WI38 (cell line): Measurements from ENCODE around the gene GSTM2.
A peak's percentile ranks its signal among the peaks of the same experiment; 100 is the strongest.

Experiments used
- H3K4me3 ChIP-seq: 2 replicates; pipeline ENCODE4 v1.5.1; 2011; ENCODE audit warnings: low read depth, mild to moderate bottlenecking, control low read depth, low read length
- TF ChIP-seq, protein P1 (sequence below): IDR thresholded peaks from 2 replicates; pipeline ENCODE4 v1.5.1; 2012; ENCODE audit warnings: low read depth, mild to moderate bottlenecking, control low read depth, low read length

GSTM2 gene

DNA sequence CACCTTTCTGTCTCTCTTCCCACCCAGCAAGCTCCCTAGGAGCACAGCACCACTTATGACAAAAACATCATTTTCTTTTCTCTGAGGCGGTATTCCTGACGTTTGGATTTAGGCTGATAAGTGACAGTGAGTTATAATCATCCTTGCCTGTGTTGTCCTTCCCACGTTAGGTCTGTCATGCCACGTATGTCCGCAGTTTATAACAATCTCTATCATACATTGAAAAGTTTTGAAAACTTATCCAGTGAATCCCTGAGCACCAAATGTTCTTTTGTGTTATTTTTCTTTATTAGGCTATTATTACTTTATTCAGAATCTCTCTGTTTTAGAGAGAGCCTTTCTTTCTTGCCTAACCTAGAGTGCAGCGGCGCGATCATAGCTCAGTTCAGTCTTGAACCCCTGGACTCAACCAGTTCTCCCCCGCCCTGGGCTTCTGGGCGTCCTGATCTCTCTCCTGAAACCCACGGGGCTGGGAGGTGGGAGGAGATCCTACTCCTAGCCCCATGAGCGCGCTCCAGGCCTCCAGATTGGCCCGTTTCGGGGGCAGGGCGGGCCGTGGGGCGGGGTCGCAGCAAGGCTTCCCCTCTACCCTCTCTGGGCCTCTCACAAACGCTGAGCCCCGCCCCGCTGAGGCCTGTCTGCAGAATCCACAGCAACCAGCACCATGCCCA, at the start of gene GSTM2:
Gene GSTM2, plus strand, starts transcription at position 606 of the 671 bp plus-strand sequence. Its CDS starts 59 bp downstream, at position 665.
- H3K4me3 ChIP-seq = peak within 1 kb of the TSS; percentile 62
- TF ChIP-seq, protein P1, sequence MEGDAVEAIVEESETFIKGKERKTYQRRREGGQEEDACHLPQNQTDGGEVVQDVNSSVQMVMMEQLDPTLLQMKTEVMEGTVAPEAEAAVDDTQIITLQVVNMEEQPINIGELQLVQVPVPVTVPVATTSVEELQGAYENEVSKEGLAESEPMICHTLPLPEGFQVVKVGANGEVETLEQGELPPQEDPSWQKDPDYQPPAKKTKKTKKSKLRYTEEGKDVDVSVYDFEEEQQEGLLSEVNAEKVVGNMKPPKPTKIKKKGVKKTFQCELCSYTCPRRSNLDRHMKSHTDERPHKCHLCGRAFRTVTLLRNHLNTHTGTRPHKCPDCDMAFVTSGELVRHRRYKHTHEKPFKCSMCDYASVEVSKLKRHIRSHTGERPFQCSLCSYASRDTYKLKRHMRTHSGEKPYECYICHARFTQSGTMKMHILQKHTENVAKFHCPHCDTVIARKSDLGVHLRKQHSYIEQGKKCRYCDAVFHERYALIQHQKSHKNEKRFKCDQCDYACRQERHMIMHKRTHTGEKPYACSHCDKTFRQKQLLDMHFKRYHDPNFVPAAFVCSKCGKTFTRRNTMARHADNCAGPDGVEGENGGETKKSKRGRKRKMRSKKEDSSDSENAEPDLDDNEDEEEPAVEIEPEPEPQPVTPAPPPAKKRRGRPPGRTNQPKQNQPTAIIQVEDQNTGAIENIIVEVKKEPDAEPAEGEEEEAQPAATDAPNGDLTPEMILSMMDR = no peak

DNA sequence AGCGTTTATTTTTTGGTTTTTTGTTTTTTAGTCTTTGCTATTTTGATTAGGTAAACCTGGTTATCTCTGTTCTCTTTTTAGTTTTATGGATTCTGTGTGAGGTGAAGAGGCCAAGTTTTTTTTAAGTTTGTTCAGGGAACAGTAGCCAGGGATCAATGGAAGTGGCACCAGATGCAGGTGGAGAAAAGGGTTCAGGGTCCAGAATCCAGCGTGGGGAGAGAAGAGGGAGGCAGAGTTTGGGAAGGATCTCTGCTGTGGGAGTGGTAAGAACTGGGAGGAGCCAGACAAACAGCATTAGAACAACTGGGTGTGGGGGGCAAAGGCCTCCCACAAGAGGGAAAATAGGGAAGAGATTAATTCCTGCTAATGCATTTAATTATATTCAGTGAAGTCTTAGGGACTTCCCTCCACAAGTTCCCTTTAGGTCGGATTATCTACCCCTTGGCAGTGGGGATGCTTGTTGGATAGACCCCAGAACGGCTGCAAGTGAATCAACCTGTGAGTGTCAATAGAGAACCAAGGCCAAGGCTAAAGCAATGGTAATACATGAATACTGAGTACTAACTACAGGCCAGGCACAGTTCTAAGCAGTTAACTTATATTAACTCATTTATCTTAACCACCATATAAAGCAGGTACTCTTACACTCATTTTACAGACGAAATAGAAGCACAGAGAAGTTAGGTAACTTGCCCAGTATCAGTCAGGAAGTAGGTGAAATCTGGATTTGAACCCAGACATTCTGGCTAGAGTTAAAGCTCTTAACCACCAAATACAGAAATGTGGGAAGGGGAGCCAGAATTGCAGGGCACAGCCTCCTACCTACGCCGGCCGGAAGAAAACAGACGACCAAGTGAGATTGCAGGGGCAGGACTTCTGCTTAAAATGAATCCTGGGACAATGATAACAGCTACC, 48.9 kb upstream of the GSTM2 start:
- TF ChIP-seq, protein P1 = no peak
- H3K4me3 ChIP-seq = peak overlapping the region; percentile 89

DNA sequence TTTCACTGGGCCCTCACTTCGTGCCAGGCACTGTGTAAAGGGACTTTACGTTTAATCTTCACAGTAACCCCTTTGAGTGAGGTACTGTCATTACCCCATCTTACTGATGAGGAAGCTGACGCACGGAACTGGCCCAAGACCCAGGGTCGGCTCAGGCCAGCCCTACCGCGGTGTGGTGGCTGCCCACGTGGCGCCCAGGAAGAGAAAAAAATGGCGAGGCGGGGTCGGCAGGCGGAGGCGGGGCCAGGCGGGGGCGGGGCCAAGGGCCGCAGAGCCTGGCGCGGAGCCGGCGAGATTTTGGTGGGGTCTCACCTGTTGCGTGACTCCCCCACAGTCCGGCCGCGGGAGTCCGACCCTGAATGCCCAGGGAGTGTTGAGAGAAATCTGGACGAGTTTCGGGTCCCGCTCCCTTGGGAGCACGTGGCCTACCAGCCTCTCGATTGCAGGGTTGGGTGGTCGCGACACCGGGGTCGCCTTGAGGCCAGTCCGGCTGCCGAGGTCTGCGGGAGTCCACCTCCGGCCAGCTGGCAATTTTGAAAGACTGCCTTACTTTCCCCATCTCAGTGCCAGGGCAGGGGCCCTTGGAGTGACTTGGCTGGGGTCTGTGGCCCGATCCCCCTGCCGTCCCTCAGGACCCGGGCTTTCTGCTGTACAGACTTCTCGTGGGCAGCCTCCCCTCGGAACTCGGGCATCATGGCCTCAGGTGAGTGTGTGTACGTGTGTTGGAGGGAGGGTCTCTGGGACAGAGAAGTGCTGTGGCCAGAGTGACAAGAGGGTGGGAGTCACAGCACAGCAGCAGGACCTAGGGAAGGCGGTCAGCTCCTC, 48.1 kb upstream of the GSTM2 start, which contains the start of the genes AMPD2 and GNAT2:
Gene AMPD2, plus strand, starts transcription at position 262 of the 825 bp plus-strand sequence. CDS start 1,339 bp downstream, outside the sequence.
Gene GNAT2, minus strand, starts transcription at position 41 of the 825 bp plus-strand sequence. CDS start 6,746 bp downstream, outside the sequence.
- TF ChIP-seq, protein P1 = no peak
- H3K4me3 ChIP-seq = peak within 1 kb of the TSS; percentile 89

DNA sequence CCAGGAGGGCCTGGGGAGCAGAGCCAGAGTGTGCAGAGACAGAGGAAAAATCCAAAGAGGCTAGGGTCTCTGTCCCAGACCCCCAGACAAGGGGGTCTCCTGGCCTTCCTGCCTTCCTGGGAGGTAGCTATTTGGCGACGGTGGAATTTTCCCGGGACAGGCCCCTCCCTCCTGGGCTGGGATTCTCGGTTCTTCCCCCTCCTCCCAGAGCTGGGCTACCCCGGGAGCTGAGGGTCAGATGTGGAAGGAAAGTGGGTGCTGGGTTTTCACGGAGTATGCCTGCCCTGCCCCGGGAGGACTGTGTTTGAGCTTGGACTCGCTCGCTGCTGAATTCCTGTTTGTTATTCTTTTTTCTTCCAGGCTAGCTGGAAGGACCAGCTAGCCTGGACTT, 47.5 kb upstream of the GSTM2 start:
- TF ChIP-seq, protein P1 = no peak
- H3K4me3 ChIP-seq = peak overlapping the region; percentile 89

DNA sequence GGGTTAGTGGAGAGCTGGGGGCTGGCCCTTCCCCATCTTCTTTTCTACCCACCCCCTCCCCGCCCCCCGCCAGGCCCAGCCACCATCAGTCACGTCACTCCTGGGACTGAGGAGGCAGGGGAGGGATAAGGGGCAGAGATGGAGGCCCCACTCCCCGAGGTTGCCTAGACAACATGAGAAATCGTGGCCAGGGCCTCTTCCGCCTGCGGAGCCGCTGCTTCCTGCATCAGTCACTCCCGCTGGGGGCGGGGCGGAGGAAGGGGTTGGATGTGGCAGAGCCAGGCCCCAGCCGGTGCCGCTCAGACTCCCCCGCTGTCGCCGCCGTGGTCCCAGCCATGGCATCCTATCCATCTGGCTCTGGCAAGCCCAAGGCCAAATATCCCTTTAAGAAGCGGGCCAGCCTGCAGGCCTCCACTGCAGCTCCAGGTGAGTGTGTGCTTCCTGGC, 47.0 kb upstream of the GSTM2 start:
- TF ChIP-seq, protein P1 = no peak
- peak overlapping the region; percentile 89 for H3K4me3 ChIP-seq

DNA sequence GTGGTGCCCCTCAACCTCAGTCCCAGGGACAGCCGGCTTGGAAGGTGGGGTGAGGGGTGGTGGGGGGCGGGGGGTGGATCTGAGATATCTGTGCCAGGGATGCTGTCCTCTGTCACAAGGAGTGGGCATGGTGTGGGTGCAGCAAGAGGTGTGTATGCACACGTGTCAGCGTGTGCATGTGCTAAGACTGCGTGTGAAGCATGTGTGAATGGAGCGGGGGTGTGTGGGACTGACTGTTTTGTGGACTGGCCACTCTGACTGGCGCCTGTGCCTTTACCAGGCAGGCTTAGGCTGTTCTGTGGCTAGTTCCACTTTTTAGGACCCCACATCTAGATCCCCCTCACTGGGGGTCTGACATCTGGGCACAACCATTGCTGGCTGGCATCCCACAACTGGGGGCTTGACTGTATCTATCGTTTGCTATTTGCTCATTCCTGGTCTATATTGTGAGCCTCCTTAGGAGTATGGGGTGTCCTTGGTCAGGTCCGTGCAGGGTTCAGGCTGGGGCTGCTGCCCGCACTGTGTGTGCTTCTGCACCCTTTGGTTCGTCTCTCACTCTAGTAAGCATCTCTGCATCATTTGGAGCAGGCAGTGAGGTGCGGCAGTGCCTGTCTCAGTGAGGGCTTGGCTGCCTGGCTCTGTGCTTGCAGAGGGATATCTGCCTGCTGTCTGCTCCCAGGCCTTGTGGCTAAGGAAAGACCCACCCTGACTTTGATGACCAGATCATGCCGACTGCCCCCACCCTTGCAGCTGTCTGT, 46.3 kb upstream of the GSTM2 start:
- H3K4me3 ChIP-seq = peak overlapping the region; percentile 89
- TF ChIP-seq, protein P1 = no peak
